HepG2 (cell line): ENCODE measurements around the gene NEAT1. TPM values are rescaled to one million over a fixed set of nuclear protein-coding genes. Genes with fewer than 3 reads are reported as not detected.

ENCODE experiments used
- ATAC-seq: fragments of 200-7000 bp; cut with Tn5 transposase; 3 replicates; pipeline ENCODE4 v1.9.1; 2020; ENCODE audit warnings: mild to moderate bottlenecking, moderate library complexity
- BruUV-seq: library from RNA; stranded (reverse); fragments of 400-500 nt; replicated peaks from 2 replicates; lab custom pipeline; 2021; lab: Mats Ljungman, UMichigan
- CTCF ChIA-PET: fragments of 300-600 bp; formaldehyde crosslinking; extraction: SDS; loops from one replicate; lab custom pipeline; 2021; ENCODE audit warnings: low total read pairs, inconsistent platforms, low intra/inter-chr PET ratio; lab: Yijun Ruan, JAX
- POLR2A ChIA-PET: fragments of 350-600 bp; sonication (Branson Sonifier 250); formaldehyde crosslinking; loops from one replicate; lab custom pipeline; 2020; ENCODE audit warnings: antibody characterized with exemption, inconsistent platforms; lab: Yijun Ruan, JAX
- DNase-seq: peaks from one replicate; pipeline ENCODE4 v3.0.0-alpha.2; 2015; ENCODE audit warnings: low spot score
- FAIRE-seq: peaks from 3 replicates; lab custom pipeline; 2011; peaks lifted over from hg19 to GRCh38; lab: Jason Lieb, UNC
- H2AFZ ChIP-seq: one replicate; pipeline ENCODE4 v1.6.1; 2011; ENCODE audit warnings: low read length, inconsistent platforms
- H3K27ac ChIP-seq: fragments of 300-600 bp; 3 replicates; pipeline ENCODE4 v1.8.0; 2011; ENCODE audit warnings: mixed run types, mild to moderate bottlenecking, mixed read lengths, low read length, inconsistent platforms; ENCODE audit not compliant: insufficient read depth; ENCODE audit errors: extremely low read length
- H3K27me3 ChIP-seq, 2 experiments: fragments of 200-600 bp in 1 of 2; 2 replicates in 1 of 2; 3 replicates in 1 of 2; pipeline versions ENCODE4 v1.6.0 to v1.8.0; 2011; ENCODE audit warnings: low read length in 2 of 2, mild to moderate bottlenecking in 2 of 2, moderate library complexity in 2 of 2, inconsistent platforms in 1 of 2; ENCODE audit not compliant: insufficient read depth in 2 of 2, control insufficient read depth in 1 of 2
- H3K36me3 ChIP-seq, 2 experiments: fragments of 200-600 bp in 1 of 2; replicated peaks in 1 of 2; 2 replicates in 1 of 2; 3 replicates in 1 of 2; pipeline versions ENCODE4 v1.5.1 to v1.8.0; 2011; ENCODE audit warnings: low read length in 2 of 2, inconsistent platforms in 1 of 2; ENCODE audit not compliant: insufficient read depth in 2 of 2, control insufficient read depth in 1 of 2
- H3K4me1 ChIP-seq: 2 replicates; pipeline ENCODE4 v1.5.1; 2012; ENCODE audit warnings: low read length, inconsistent platforms; ENCODE audit not compliant: insufficient read depth
- H3K4me2 ChIP-seq: 2 replicates; pipeline ENCODE4 v1.6.0; 2011; ENCODE audit warnings: low read depth, low read length, inconsistent platforms
- H3K4me3 ChIP-seq, 3 experiments: fragments of 200-600 bp in 1 of 3; sonication (generic), shearing (Covaris generic) in 1 of 3; replicated peaks in 1 of 3; 2 replicates each; pipeline ENCODE4 v1.5.1; 2011 to 2016; ENCODE audit warnings: low read length in 3 of 3, inconsistent platforms in 2 of 3, low read depth in 2 of 3, mild to moderate bottlenecking in 2 of 3, control low read depth in 1 of 3, mixed read lengths in 1 of 3; ENCODE audit not compliant: insufficient read depth in 1 of 3
- H3K79me2 ChIP-seq: one replicate; pipeline ENCODE4 v1.6.1; 2011; ENCODE audit warnings: low read length, inconsistent platforms; ENCODE audit not compliant: insufficient read depth
- H3K9ac ChIP-seq: 2 replicates; pipeline ENCODE4 v1.6.0; 2011; ENCODE audit warnings: mild to moderate bottlenecking, low read depth, low read length, inconsistent platforms; ENCODE audit not compliant: insufficient read depth
- H3K9me3 ChIP-seq: 2 replicates; pipeline ENCODE4 v1.5.1; 2012; ENCODE audit warnings: mild to moderate bottlenecking, low read length
- H4K20me1 ChIP-seq: 2 replicates; pipeline ENCODE4 v1.6.0; 2011; ENCODE audit warnings: inconsistent platforms, mild to moderate bottlenecking, low read length, moderate library complexity; ENCODE audit not compliant: insufficient read depth
- ARID4A ChIP-seq: sonication (generic); formaldehyde crosslinking; IDR thresholded peaks from 2 replicates; pipeline ENCODE4 v1.5.0; 2020; ENCODE audit warnings: mild to moderate bottlenecking, missing genetic modification reagents, borderline replicate concordance
- ARNT2 ChIP-seq: sonication (generic); formaldehyde crosslinking; IDR thresholded peaks from 2 replicates; pipeline ENCODE4 v1.8.0; 2022; ENCODE audit warnings: mild to moderate bottlenecking, low read depth, missing genetic modification reagents, moderate library complexity
- BATF2 ChIP-seq: sonication (generic); formaldehyde crosslinking; IDR thresholded peaks from 2 replicates; pipeline ENCODE4 v1.8.0; 2022; ENCODE audit warnings: mild to moderate bottlenecking, missing genetic modification reagents, moderate library complexity
- CTCF ChIP-seq: sonication (generic); formaldehyde crosslinking; IDR thresholded peaks from 2 replicates; pipeline ENCODE4 v1.5.0; 2020; ENCODE audit warnings: mild to moderate bottlenecking, missing genetic modification reagents, moderate library complexity
- DMAP1 ChIP-seq: IDR thresholded peaks from 2 replicates; pipeline ENCODE4 v1.6.1; 2016
- HHEX ChIP-seq: IDR thresholded peaks from 2 replicates; pipeline ENCODE4 v1.6.1; 2016; ENCODE audit warnings: control low read depth
- MXI1 ChIP-seq: IDR thresholded peaks from 3 replicates; pipeline ENCODE4 v1.6.1; 2012; ENCODE audit warnings: low read depth, low read length, inconsistent platforms, borderline replicate concordance
- MYC ChIP-seq: sonication (generic); formaldehyde crosslinking; IDR thresholded peaks from 2 replicates; pipeline ENCODE4 v1.9.0; 2021; ENCODE audit warnings: missing genetic modification reagents, borderline replicate concordance
- NR2F6 ChIP-seq, 2 experiments: IDR thresholded peaks; 2 replicates each; pipeline ENCODE4 v1.6.1; 2016; ENCODE audit warnings: antibody characterized with exemption in 1 of 2, mild to moderate bottlenecking in 1 of 2
- SAFB2 ChIP-seq: sonication (generic); formaldehyde crosslinking; IDR thresholded peaks from 2 replicates; pipeline ENCODE4 v1.5.1; 2020; ENCODE audit warnings: missing genetic modification reagents, low read depth, mild to moderate bottlenecking, borderline replicate concordance
- SP5 ChIP-seq: IDR thresholded peaks from 2 replicates; pipeline ENCODE4 v1.6.1; 2016; ENCODE audit warnings: low read depth, borderline replicate concordance
- SUZ12 ChIP-seq: fragments of 150-350 bp; IDR thresholded peaks from 2 replicates; pipeline ENCODE4 v1.6.1; 2014; ENCODE audit warnings: low read depth, low read length
- YY1 ChIP-seq: IDR thresholded peaks from 2 replicates; pipeline ENCODE4 v1.6.1; 2011; ENCODE audit warnings: low read length, low read depth, moderate library complexity, mild to moderate bottlenecking; ENCODE audit not compliant: insufficient read depth, insufficient replicate concordance
- ZNF292 ChIP-seq: sonication (generic); formaldehyde crosslinking; IDR thresholded peaks from 2 replicates; pipeline ENCODE4 v1.8.1; 2022; ENCODE audit warnings: mild to moderate bottlenecking, low read depth, missing genetic modification reagents, borderline replicate concordance
- ZNF501 ChIP-seq: sonication (generic); formaldehyde crosslinking; IDR thresholded peaks from 2 replicates; pipeline ENCODE4 v1.5.1; 2020; ENCODE audit warnings: mild to moderate bottlenecking, moderate library complexity, missing genetic modification reagents
- ZNF740 ChIP-seq: sonication (generic); formaldehyde crosslinking; IDR thresholded peaks from 2 replicates; pipeline ENCODE4 v1.4.0; 2020; ENCODE audit warnings: missing genetic modification reagents
- ZNF784 ChIP-seq: sonication (generic); formaldehyde crosslinking; IDR thresholded peaks from 2 replicates; pipeline ENCODE4 v1.5.1; 2020; ENCODE audit warnings: missing genetic modification reagents, mild to moderate bottlenecking, borderline replicate concordance
- WGBS: methylation state at CpG from one replicate; pipeline ENCODE4 v1.1.6; 2017; ENCODE audit warnings: low lambda C conversion rate; 5-methylcytosine and 5-hydroxymethylcytosine counted together
- in situ Hi-C: cut with HindIII; loops from 2 replicates; pipeline ENCODE4 v1.10.0; 2017; ENCODE audit warnings: low pct_unique_long_range_greater_than_20kb; ENCODE audit not compliant: extremely low pct_ligation_motif_present
- intact Hi-C: fragments of 100-400 bp; cut with micrococcal nuclease; formaldehyde crosslinking; loops from one replicate; pipeline ENCODE4 v1.10.0; 2022; ENCODE audit not compliant: unreplicated experiment
- polyA plus RNA-seq, 8 experiments: library from polyadenylated mRNA; depleted of rRNA in 3 of 8; stranded (reverse) in 7 of 8; unstranded in 1 of 8; fragments of >200 nt; fragmentation: Illumina TruSeq in 4 of 8; extraction: Trizol in 4 of 8; gene quantifications; 2 replicates each; pipeline versions ENCODE4 v1.2.1 to v1.2.3, GENCODE V29; 2011 to 2016; ENCODE audit warnings: low read depth in 4 of 8, missing spikeins in 1 of 8, mixed read lengths in 1 of 8; ENCODE audit not compliant: insufficient read depth in 1 of 8
- total RNA-seq, 5 experiments: library from RNA; depleted of rRNA; stranded (reverse); fragments of >200 nt; fragmentation: Illumina TruSeq; extraction: Trizol; gene quantifications; 2 replicates each; pipeline ENCODE4 v1.2.3, GENCODE V29; 2016; ENCODE audit warnings: low read depth in 1 of 5

Gene NEAT1
- total and polyA plus RNA-seq, 2 of the 13 experiments (the other 11 are each of a cell fraction or from before 2014, with no cell fraction given), result 20.5 to 41.2 TPM

- Histone ChIP-seq H3K4me2 (peak overlapping the region; percentile 43), H4K20me1 (no peaks in the 10 kb centered on the region), H3K9ac (no peak overlapping the region), H2AFZ (no peak overlapping the region), H3K27me3 (no peaks in the 10 kb centered on the region), H3K36me3 (peaks cover 14 to 20% of the 10 kb centered on the region in 2 experiments; a peak in 4 of 5 replicates), H3K9me3 (no peaks in the 10 kb centered on the region), H3K27ac (peak overlapping the region; percentile 24), H3K4me3 (no peak overlapping the region), H3K79me2 (no peaks in the 10 kb centered on the region), H3K4me1 (peaks cover 19% of the 10 kb centered on the region)
- DNase-seq (peak; percentile 53), ATAC-seq (peak; percentile 46), FAIRE-seq (peak; percentile 66)
- no TSS peak for BruUV-seq
- in situ Hi-C loops (no loop called here), intact Hi-C loops (no loop called here)
- 19% methylated on average over 10 of the region's 10 CpGs for WGBS
- POLR2A ChIA-PET, result interaction anchor here (0.9 to 7.6 kb wide), 10 partner anchors 16 to 97 kb away, joined by 3 to 98 read pairs (median 6); partner anchors contain the start of genes FRMD8, MALAT1 and SLC25A45
- CTCF ChIA-PET, result no interaction called here
- TF ChIP-seq SP5 (CRISPR knock-in tag) (0 out of 2 replicates have a peak, but pooled peaks have one; percentile 17), ZNF784 (CRISPR knock-in tag) (no peak), CTCF (CRISPR knock-in tag) (no peak), ARID4A (CRISPR knock-in tag) (peak; percentile 15; the same call in 1 of the 2 replicates), DMAP1 (CRISPR knock-in tag) (no peak), SUZ12 (no peak), MYC (CRISPR knock-in tag) (no peak), HHEX (0 out of 2 replicates have a peak, but pooled peaks have one; percentile 21), NR2F6 (IDR thresholded peaks at IDR 0.05) (peak; percentile 38; the same call in 1 of the 2 replicates), NR2F6 (CRISPR knock-in tag; IDR thresholded peaks at IDR 0.05) (no peak), ARNT2 (CRISPR knock-in tag) (no peak), MXI1 (no peak), BATF2 (CRISPR knock-in tag) (no peak), SAFB2 (CRISPR knock-in tag) (no peak), ZNF292 (CRISPR knock-in tag) (0 out of 2 replicates have a peak, but pooled peaks have one; percentile 31), YY1 (no peak), ZNF501 (CRISPR knock-in tag) (no peak), ZNF740 (CRISPR knock-in tag) (no peak)
These were observed 20.8 kb upstream of the NEAT1 start for GRCh38 chr11:65401803-65402248.
